Heart right ventricle (tissue), 16 donors: ENCODE results near the gene GAB2. TPM values are rescaled to one million over a fixed set of nuclear protein-coding genes. Genes with fewer than 3 reads are reported as not detected.

Source experiments
- ATAC-seq, 8 donors: fragments of 200-7000 bp; cut with Tn5 transposase; one replicate each; pipeline ENCODE4 v1.9.1; 2020; ENCODE audit warnings: mild to moderate bottlenecking in 8 of 8, moderate library complexity in 8 of 8, moderate number of reproducible peaks in 1 of 8
- DNase-seq, 2 donors: peaks; one replicate each; pipeline ENCODE4 v3.0.0-alpha.2; 2020
- H3K27ac ChIP-seq, 10 donors: fragments of 200-600 bp; sonication (generic) in 2 of 10; one replicate each; pipeline versions ENCODE4 v1.5.0 to v1.8.0; 2020 to 2022; ENCODE audit warnings: mild to moderate bottlenecking in 3 of 10
- H3K27me3 ChIP-seq, 7 donors: fragments of 200-600 bp; one replicate each; pipeline ENCODE4 v1.8.0; 2021 to 2022; ENCODE audit warnings: mild to moderate bottlenecking in 2 of 7
- H3K36me3 ChIP-seq, 9 donors: fragments of 200-600 bp; sonication (generic) in 1 of 9; one replicate each; pipeline versions ENCODE4 v1.5.0 to v1.8.0; 2020 to 2022; ENCODE audit warnings: mild to moderate bottlenecking in 2 of 9
- H3K4me1 ChIP-seq, 9 donors: fragments of 200-600 bp; sonication (generic) in 1 of 9; one replicate each; pipeline versions ENCODE4 v1.5.0 to v1.8.0; 2020 to 2022; ENCODE audit warnings: mild to moderate bottlenecking in 4 of 9
- H3K4me3 ChIP-seq, 10 donors: fragments of 200-600 bp; sonication (generic) in 2 of 10; one replicate each; pipeline versions ENCODE4 v1.5.0 to v1.8.0; 2020 to 2022; ENCODE audit warnings: mild to moderate bottlenecking in 7 of 10, moderate library complexity in 2 of 10
- H3K9me3 ChIP-seq, 11 donors: fragments of 200-600 bp in 10 of 11; sonication (generic) in 2 of 11; one replicate each; pipeline versions ENCODE4 v1.5.0 to v1.8.0; 2013 to 2022; ENCODE audit warnings: mild to moderate bottlenecking in 2 of 11, control low read depth in 1 of 11, moderate library complexity in 1 of 11
- CTCF ChIP-seq, 9 donors: fragments of 200-600 bp; sonication (generic) in 2 of 9; IDR thresholded peaks; one replicate each; pipeline versions ENCODE4 v1.5.0 to v1.8.0; 2021 to 2022; ENCODE audit warnings: antibody characterized with exemption in 9 of 9, mild to moderate bottlenecking in 5 of 9, moderate library complexity in 1 of 9
- WGBS, 2 donors: extraction: QIAGEN DNeasy Blood & Tissue Kit; methylation state at CpG; one replicate each; pipeline ENCODE4 v1.1.7; 2013; ENCODE audit warnings: inconsistent platforms in 1 of 2; 5-methylcytosine and 5-hydroxymethylcytosine counted together
- intact Hi-C, 10 donors: fragments of 100-400 bp; cut with DNase I; formaldehyde crosslinking; loops; one replicate each; pipeline versions ENCODE4 v1.11.1 to v1.14.2; 2022
- polyA plus RNA-seq, 2 donors: library from polyadenylated mRNA; stranded (reverse); fragments of 200-250 nt; gene quantifications; one replicate each; pipeline ENCODE4 v1.2.3, GENCODE V29; 2013
- total RNA-seq, 10 donors: library from RNA; stranded (reverse); fragmentation: NEBNext Ultra II Directional in 3 of 10; extraction: Animal tissue kit (Norgen Biotek cat#: 25700) in 3 of 10; gene quantifications; one replicate each; pipeline versions ENCODE4 v1.2.1 to v1.2.4, GENCODE V29; 2021 to 2023
- donor health status: Arrhythmogenic right ventricular cardiomyopathy.
- donor health status: ischemic (EF 13 %, LVEDD 7.1; RV severe dilation, severe dysfunction).
- donor health status: healthy with polysubstance abuse.
- donor health status: DM: no; HTN: yes; CAD: no.
- donor health status: DM: no; HTN: no; CAD: no.
- donor health status: ischemic (EF 25% LVEDD 6.9; RV normal size, moderate dysfunction).
- donor health status: ischemic (EF 25% LVEDD 5.7; RV mildly dilated, moderate dysfunction).
- donor health status: healthy.
- donor health status: DM: yes; HTN: yes; CAD: no.
- donor health status: Ischemic cardiomyopathy.
- donor health status: ischemic (EF 35%, LVEDD 5.7; RV mildly dilated, moderate dysfunction).
- donor health status: nonischemic (EF 11% LVEDD 7.7; RV severe dilation, severe dysfunction).
- donor health status: DM: yes; HTN: yes; CAD: no.
- donor health status: PGD.
- donor health status: ischemic (EF 29% LVEDD 5.4; RV normal size, mild dysfunction).
- donor health status: nonischemic (EF 23%, LVEDD 6.1; RV moderate dilation, normal function).

GAB2 gene
- total and polyA plus RNA-seq, 12 donors: 5.0 to 44.6 (median 27.0) TPM

DNA sequence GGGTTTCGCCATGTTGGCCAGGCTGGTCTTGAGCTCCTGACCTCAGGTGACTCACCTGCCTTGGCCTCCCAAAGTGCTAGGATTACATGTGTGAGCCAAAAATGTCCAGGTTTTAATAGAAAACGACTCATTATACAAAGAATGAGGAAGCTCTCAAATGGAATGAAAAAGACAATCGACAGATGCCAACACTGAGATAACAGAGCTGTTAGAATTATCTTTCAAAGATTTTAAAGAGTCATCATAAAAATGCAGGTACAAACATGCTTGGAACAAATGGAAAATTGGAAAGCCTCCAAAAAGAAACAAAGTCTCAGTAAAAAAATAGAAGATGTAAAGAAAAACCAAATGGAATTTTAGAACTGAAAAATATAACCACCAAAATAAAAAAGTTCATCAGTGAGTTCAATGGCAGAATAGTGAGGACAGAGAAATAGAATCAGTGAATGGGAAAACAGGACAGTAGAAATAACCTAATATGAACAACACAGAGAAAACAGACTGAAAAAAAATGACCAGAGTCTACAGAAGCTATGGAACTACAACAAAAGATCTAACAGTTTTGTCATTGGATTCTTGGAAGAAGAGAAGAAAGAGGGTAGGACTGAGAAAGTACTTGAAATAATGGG is 10.9 kb downstream of the GAB2 start:
- 87 to 88% methylated on average over 3 of the region's 3 CpGs for WGBS, 2 donors
- no peaks in the 10 kb centered on the region for H3K27me3 ChIP-seq
- no peak for TF ChIP-seq CTCF (IDR thresholded peaks at IDR 0.05)
- H3K27ac ChIP-seq: no peak overlapping the region
- H3K4me1 ChIP-seq: peaks cover 0 to 35% (median 0%) of the 10 kb centered on the region in 9 donors
- intact Hi-C loops: no loop called here
- H3K4me3 ChIP-seq: no peak overlapping the region
- ATAC-seq: no peak
- peaks cover 0 to 45% (median 15%) of the 10 kb centered on the region in 11 donors for H3K9me3 ChIP-seq
- no peak for DNase-seq
- H3K36me3 ChIP-seq: peaks cover 0 to 18% (median 0%) of the 10 kb centered on the region in 9 donors

DNA sequence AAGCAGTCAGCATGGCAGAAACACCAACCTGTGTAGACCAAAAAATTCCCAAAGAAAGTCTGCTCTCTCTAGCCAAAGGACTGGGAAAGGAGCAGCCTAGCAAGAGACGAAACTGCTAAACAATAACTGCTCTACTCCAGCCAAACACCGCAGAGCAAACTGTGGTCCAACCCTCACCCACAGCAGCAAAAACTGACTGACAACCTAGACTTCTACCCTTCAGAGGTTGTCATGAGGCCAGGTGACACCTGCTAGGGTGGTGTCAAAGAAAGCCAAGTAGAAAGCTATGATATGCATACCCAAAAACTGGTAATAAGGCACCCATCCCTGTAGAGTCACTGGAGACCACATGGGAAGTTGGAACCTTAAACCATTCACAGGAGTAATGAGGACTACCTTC is 11.8 kb downstream of the GAB2 start:
- no peak overlapping the region for H3K4me3 ChIP-seq
- H3K27me3 ChIP-seq: no peaks in the 10 kb centered on the region
- 90 to 91% methylated on average over 2 of the region's 2 CpGs for WGBS, 2 donors
- intact Hi-C loops: no loop called here
- no peak for DNase-seq
- peaks cover 0 to 35% (median under 1%) of the 10 kb centered on the region in 9 donors for H3K4me1 ChIP-seq
- no peak overlapping the region for H3K27ac ChIP-seq
- peaks cover 0 to 18% (median 0%) of the 10 kb centered on the region in 9 donors for H3K36me3 ChIP-seq
- ATAC-seq: no peak
- H3K9me3 ChIP-seq: peaks cover 0 to 42% (median 14%) of the 10 kb centered on the region in 11 donors
- TF ChIP-seq CTCF (IDR thresholded peaks at IDR 0.05): no peak

DNA sequence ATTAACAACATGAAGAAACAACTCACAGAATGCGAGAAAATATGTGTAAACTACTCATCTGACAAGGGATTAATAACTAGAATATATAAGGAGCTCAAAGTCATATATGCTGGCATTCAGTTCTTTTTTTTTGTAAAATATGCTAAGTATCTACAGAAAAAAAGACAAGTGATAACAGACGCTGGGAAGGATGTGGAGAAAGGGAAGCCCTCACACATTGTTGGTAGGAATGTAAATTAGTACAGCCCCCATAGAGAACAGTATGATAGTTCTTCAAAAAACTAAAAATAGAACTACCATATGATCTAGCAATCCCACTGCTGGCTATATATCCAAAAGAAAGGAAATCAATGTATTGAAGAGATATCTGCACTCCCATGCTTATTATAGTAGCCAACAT is 13.8 kb downstream of the GAB2 start:
- 62 to 75% methylated on average over 2 of the region's 2 CpGs for WGBS, 2 donors
- no peak for TF ChIP-seq CTCF (IDR thresholded peaks at IDR 0.05)
- peaks cover 0 to 40% (median 12%) of the 10 kb centered on the region in 9 donors for H3K4me1 ChIP-seq
- intact Hi-C loops: loop anchor here in 1 of 10 donors (5.0 kb wide), 1 partner anchor 46 kb away; no protein-coding TSS in a partner anchor
- DNase-seq (no peak), ATAC-seq (no peak)
- H3K4me3 ChIP-seq: no peak overlapping the region
- peaks cover 0 to 22% (median 0%) of the 10 kb centered on the region in 11 donors for H3K9me3 ChIP-seq
- no peaks in the 10 kb centered on the region for H3K27me3 ChIP-seq
- peaks cover 0 to 4% (median 0%) of the 10 kb centered on the region in 9 donors for H3K36me3 ChIP-seq
- H3K27ac ChIP-seq: no peak overlapping the region

- H3K27ac ChIP-seq: no peak overlapping the region
These were observed 14.8 kb downstream of the GAB2 start for GRCh38 chr11:78402847-78403246.

More at GRCh38 chr11:78402847-78403246, 14.8 kb downstream of the GAB2 start:
- Histone ChIP-seq H3K9me3 (peaks cover 0 to 13% (median 0%) of the 10 kb centered on the region in 11 donors), H3K27me3 (no peaks in the 10 kb centered on the region), H3K4me1 (peaks cover 0 to 44% (median 15%) of the 10 kb centered on the region in 9 donors), H3K4me3 (no peak overlapping the region), H3K36me3 (no peaks in the 10 kb centered on the region)
- TF ChIP-seq CTCF (IDR thresholded peaks at IDR 0.05): no peak
- intact Hi-C loops: loop anchor here in 1 of 10 donors (5.0 kb wide), 1 partner anchor 46 kb away; no protein-coding TSS in a partner anchor
- ATAC-seq: no peak
- DNase-seq: no peak
- WGBS, 2 donors: 96 to 99% methylated on average over 3 of the region's 3 CpGs
